Smooth muscle cell of bladder (primary cell): ENCODE data around the gene PLET1. TPM values are rescaled to one million over a fixed set of nuclear protein-coding genes. Genes with fewer than 3 reads are reported as not detected.

Source experiments
- total RNA-seq: library from RNA; depleted of rRNA; stranded (reverse); fragments of >200 nt; gene quantifications from 2 replicates; pipeline ENCODE4 v1.2.3, GENCODE V29; 2014

The PLET1 gene, protein sequence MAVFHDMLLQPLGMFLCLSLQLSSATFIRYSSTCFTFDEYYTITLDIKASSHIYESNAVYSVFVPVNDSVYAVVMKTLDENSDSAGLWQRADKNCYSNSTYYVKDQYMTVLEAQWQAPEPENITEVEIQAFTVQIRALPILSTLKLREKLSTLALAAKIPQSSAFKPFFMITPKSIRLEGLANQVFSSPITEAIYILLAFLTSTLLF
- not detected in 2 replicates for total RNA-seq

DNA sequence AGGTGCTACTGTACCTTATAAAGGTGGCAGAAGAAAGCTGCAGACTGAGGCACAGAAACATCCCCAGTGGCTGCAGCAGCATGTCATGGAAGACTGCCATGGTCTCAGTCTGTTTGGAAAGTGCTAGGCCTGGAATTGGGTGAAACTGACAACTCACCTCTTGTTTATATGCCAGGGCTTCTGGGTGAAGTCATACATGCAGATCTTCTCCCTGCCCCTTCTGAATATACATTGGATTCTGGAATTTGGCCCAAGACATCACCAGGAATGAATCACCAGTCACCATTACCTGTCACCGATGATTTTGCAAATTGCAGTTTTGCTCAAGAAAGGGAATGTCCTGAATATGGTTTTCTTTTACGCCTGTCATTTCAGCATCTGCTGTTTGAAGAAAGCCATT lies at the start of gene PLET1:
PLET1 (minus strand) TSS at position 371 of the 400 bp plus-strand sequence; CDS start at position 100, 271 bp downstream.

DNA sequence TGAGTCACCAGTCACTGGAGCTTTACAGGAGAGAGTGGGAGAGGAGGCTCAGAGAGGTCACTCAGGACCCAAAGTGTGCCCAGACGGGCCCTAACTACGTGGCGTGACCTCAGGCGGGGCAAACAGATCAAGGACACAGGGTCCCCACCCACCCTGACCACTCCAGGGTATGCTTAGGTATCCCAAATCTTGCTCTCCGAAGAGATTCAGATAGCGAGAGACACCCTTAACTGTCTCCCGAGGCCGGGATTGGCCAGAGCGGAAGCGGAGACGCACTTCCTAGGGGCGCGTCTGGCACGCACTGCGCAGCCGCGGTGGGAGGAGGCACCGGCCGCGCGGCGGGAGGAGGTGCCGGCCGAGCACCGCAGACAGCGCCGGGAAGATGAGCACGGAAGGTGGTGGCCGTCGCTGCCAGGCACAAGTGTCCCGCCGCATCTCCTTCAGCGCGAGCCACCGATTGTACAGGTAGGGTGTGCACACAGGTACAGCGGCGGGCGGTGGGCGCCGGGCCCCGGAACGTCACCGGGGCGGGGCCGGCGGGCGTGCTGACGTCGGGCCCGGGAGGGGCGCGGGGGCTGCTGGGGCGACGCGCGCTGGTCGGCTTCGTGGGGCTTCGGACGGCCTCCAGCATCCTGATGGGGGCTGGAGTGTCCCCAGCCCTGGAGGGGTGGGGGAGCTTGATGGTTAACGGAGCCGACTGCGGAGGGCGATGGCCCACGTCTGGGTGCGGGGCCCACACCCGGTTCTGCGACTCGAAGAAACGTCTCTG lies 34.4 kb downstream of the PLET1 start, which contains the start of gene PTS:
PTS (plus strand) TSS at position 367 of the 769 bp plus-strand sequence; CDS start at position 383, 16 bp downstream.

Other genes starting within 250 kb of the PLET1 start
- gene DLAT, start 235.5 kb downstream of the PLET1 start, total RNA-seq: 31.7 and 35.0 TPM in 2 replicates
- 1.5 and 1.6 TPM in 2 replicates for gene PIH1D2, start 186.8 kb downstream of the PLET1 start, total RNA-seq
- 22.2 and 25.7 TPM in 2 replicates for gene NKAPD1, start 186.6 kb downstream of the PLET1 start, total RNA-seq
- gene TIMM8B, start 174.1 kb downstream of the PLET1 start, total RNA-seq: 69.3 and 93.7 TPM in 2 replicates
- gene SDHD, start 174.0 kb downstream of the PLET1 start, total RNA-seq: 170 and 196 TPM in 2 replicates
- 5.8 and 9.2 TPM in 2 replicates for gene IL18, start 96.8 kb downstream of the PLET1 start, total RNA-seq
- gene TEX12, start 93.5 kb downstream of the PLET1 start, total RNA-seq: 0.14 and 0.28 TPM in 2 replicates
- gene BCO2, start 85.3 kb downstream of the PLET1 start, total RNA-seq: 7.5 and 11.9 TPM in 2 replicates
- gene PTS, start 34.4 kb downstream of the PLET1 start, total RNA-seq: 66.3 and 67.7 TPM in 2 replicates